Measurements from ENCODE around the gene CNTN1.
"Not testable (repeated sequence)": the region's sequence is repeated elsewhere in the genome, so short reads cannot be mapped to it uniquely, and the experiment has no call there.

CNTN1 gene

DNA sequence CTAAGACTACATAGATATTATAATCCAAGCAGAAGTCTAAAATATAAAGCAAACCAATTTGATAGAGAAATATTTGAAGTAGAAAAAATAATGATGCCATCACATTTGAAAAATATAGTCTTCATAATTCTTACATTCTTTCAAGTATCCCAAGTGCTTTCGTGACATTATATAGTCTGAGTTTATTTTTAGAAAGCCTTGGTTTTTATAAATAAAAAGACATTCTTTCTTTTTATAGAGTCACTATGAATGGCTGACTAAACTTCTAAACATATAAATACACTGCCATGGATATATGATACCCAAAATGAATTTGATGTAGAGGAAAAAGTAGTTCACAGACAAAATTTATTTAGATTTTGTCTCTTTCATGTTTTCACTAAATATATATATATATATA lies 360.8 kb downstream of the CNTN1 start:
- no peak for DNase-seq

DNA sequence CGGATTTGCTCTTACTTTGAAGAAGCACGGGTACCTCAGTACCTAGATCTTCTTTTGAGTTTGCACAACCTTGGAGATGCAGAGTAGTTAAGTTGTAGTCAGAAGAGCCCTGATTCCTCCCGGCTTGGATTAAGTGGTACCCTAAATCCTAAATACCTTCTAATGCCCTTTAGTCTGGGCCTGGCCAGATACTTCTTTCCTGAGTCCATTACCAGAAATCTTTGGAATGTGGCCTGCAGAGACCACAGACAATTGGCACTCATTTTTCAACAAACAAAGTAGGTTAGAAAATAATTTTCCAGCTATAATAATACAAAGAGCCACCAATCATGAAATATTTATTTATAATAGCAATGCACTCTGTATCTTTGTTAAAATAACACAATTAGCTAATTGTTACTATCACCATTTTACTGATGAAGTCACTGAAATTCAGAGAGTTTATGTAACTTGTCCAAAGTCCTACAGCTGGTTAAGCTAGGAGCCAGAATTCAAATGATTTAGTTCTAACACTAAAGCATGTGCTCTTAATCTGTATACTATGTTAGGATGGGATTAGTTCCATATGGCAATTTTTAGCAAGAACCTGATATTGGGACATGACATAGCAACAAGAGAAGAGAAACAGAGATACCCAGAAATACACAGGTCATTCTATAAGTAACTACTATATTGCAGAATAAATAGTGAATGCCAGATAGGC lies 363.8 kb downstream of the CNTN1 start:
- DNase-seq = no peak

DNA sequence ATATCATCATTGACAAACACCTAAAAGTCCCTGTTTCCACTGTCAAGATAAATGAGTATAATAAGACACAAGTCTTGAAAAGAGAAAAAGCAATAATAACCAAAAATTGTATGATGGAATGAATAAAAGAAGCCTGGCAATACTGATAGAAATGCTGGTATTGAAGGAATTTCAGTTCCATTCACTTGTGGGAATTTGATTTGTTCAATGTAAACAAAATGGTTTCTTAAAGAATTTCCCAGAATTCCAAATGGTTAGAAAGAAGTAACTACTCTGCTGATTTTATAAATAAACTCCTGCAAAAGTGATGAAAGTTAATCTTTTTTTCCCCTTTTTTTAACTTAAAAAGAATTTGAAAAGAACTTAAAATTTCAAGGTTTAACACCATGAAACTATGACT lies 366.0 kb downstream of the CNTN1 start:
- DNase-seq = no peak

DNA sequence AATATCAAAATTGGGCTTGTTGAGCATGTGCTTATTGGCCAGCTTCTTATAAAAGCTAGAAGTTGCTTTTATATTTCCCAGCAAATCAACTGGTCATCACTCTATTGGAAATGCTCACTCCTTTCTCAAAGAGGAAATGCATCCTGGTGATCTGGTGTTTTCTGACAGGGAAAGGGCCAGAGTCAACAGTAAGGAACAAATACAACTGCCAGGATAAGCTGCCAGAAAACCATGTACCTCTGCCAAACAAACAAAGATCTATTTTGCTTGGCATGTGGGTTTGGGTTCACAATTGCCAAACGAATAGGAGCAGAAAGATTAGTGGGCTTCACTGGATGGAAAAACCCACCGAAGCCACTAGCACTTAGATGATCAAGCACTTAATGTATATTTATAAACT lies 369.0 kb downstream of the CNTN1 start:
- DNase-seq = no peak

DNA sequence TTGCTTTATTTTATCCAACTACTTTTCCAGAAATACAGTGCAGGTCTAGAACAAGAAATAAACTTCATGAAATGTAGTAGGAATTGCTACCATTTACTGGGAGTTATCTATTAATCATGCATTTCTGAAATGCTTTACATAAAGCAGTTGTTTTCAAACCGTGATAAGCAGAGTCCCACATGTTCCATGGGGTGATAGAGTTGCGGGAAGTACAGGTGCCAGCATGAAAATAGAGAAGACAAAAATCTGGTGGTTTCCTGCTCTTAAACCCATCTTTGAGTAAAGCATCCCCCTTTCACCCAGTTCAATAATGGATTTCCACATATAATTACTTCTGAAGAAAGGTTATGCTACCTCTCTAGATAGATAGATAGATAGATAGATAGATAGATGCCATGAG lies 372.2 kb downstream of the CNTN1 start:
- DNase-seq = no peak

DNA sequence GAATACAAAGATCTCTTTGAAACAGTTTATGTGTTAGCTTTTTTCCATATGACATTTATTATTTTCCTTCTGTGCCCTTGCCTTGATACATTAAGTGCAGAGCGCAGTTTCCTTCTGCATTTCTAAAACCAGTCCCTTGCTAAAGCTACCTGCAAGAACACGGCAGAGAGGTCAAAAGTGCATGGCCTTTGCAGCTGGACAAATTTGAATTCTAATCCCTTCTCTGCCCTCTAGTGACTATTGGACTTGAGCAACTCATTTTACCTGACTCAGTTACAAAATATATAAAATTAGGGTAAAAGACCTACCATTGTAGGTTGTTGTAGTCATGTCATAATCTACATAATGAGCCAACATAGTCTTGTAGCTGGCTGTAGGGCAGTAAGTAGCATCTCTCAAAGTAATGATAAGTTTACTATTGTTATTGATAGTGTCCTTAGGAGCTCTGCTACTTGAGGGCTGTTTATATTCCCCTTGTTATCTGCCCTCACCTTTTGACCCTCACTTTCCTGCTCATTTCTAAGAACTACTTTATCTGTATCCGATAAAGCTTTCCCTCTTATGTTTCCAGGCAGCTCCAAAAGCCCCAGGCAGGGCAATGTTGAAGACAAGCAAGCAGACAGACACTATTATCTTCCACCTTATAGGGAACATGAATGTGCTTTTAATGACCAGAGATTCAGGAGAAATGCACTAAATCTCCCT lies 375.9 kb downstream of the CNTN1 start:
- no peak for DNase-seq

DNA sequence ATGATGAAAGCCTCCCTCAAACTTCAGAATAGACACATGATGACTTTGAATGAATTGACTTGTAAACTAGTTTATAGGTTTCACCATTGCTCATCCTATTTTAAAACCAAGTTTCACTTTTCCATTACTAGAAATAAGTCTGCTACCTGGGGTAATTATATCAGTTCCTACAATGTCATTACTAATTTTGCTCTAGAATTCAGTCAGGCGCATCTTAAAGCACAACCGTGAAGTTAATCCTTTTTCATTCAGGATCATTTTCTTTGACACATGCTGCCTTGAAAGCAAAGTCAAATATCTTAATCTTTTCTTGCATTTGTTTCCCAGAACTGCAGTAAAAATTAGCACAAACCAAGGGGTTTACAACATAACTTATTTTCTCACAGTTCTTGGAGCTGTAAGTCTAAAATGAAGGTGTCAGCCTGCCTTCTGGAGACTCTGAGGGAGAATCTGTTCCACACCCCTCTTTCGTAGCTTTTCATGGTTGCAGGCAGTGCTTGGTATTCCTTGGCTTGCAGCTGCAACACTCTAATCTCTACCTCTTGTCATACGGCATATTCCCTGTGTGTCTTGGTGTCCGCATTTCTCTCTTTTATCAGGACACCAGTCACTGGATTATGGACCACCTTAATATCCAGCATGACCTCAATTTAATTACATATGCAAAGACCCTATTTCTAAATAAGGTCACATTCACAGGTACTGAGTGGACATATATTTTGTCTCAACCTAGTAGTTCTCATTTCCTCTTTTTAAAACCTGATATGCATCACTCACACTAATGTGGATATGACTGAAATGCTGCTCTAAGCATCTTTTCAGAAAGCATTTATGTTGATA lies 381.6 kb downstream of the CNTN1 start:
- no peak for DNase-seq

DNA sequence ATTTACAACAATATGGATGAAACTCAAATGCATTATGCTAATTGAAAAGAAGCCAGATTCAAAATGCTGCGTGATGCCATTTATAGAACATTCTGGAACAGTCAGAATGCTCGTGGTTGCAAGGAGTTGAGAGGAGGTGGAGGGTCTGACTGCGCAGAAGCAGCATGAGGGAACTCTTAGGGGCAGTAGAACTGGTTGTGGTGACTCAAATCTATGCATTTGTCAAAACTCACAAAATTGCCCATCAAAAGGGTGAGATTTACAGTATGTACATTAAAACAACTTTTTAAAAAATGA lies 382.2 kb downstream of the CNTN1 start:
- no peak for DNase-seq

DNA sequence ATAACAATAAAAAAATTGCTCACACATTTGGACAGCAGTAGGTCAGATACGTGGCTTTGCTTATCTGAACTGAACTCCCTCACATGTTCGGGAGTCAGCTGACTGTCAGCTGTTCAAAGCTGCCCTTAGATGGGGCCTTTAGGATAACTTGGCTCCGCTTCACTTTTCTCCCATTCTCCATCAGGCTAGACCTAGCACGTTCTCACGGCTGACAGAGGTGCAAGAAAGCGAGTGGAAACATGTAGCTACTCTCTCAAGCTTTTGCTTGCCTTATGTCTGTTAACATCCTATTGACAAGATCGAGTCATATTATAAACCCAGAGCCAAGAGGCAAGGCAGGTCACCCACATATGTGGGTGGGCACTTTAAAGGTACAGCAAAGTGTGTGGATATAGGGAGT lies 383.9 kb downstream of the CNTN1 start:
- DNase-seq = no peak

DNA sequence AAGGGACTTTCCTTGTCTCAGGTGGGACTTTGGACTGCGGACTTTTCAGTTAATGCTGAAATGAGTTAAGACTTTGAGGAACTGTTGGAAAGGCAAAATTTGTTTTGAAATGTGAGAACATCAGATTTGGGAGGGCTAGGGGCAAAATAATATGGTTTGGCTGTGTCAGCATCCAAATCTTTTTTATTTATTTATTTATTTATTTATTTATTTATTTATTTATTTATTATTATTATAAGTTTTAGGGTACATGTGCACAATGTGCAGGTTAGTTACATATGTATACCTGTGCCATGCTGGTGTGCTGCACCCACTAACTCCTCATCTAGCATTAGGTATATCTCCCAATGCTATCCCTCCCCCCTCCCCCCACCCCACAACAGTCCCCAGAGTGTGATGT lies 389.0 kb downstream of the CNTN1 start:
- not testable (repeated sequence) for DNase-seq

DNA sequence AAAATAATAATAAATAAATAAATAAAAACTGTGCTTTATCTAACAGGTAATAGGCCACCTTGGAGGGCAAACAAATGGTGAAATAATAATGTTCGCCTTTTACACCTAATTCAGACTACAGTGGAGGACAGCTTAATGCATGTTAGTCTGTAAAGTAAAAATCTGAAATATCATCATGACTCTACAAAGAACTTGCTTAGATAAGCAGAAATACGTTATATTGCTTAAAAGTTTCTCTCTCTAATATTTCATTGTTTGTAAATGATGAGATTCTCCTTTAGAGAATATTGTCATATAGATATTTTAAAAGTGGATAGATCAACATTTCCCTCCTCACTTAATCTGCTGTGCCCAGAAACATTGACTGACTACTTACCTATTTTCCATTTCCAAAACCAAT lies 397.2 kb downstream of the CNTN1 start:
- DNase-seq = no peak

DNA sequence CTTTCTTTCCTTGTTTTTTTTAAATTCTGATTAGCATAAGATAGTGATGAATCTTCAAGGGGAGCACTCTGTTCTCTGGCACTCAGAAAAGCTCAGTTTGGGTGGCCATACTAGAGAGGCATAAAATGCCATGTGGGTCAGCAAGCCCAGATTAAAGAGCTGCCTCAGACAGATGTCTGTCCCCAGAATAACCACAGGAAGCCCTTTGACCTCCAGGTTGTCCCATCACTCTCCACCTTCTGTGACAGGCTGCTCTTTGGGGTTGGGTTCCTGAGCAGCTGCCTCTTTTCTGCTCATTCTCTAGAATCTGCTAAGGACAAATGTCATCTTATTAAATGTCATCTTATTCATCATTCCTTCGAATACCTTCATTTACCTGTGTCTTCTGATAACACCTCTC lies 399.9 kb downstream of the CNTN1 start:
- no peak for DNase-seq

DNA sequence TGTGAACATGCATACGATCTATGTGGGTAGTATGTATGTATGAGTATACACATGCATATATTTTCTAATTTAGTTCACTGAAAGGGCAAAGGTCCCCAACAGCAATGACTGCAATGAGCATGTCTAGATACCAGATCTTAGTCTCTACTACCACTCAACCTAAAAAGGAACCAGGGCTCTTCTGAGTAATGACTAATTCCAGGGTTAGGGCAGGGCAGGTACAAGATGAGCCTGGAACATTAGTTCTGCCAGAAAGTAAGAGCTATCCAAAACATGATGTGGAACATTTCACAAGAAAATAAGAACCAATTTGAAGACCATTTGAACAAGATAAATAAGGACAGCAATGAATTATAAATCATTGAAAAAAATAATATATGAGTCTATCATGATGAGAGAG lies 404.6 kb downstream of the CNTN1 start:
- DNase-seq = no peak

DNA sequence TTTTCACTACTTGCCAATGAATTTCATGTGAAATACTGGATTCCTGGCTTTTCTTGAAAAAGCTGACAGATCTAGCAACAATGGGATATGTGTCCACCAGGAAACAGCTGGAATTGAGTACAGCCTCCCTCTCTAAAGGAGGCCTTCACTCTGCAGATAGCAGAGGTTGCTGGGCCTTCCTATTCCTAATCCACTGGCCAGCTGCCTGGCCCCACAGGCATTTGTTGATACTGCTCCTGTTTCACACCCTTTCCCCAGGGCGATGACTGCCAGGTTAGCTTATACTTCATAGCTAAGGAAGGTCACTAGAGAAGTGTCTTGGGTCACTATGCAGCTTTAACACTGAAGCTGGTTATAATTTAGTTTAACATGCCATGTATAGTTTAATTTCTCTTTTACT lies 408.3 kb downstream of the CNTN1 start:
- DNase-seq = no peak

DNA sequence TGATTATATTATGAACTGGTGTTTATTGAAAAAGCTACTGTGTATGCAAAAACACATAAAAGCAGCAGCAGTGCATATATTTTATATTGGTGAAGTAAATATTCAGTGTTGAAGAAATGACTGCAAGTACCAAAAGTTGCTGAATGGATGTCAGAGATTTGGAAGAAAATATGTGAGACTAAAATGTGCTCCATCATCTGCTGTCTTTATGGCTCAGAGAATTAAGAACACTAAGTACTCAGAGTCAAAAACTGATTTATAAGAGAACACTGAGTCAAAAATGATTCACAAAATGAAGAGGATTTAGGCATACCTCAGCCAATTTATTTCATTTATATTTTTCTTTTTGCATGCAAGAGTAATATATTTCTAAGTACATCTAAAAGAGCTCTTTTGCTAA lies 409.6 kb downstream of the CNTN1 start:
- no peak for DNase-seq

DNA sequence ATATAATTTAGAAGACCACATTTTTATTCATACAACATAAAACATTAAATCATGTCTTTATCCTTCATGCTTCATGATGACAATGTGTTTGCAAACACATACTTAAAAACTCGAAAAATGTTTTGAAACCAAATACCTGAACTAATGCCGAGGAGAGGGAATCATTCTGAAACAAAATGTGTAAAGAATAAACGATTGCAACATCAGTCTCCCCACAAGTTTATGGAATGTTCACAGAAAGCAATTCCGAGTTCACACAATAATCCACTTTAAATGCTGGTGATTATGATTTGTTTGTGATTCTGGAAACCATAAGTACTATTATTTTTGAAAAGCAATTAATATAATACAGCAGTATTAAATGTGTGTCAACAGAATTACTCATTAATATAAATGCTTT lies 411.4 kb downstream of the CNTN1 start:
- DNase-seq = no peak

DNA sequence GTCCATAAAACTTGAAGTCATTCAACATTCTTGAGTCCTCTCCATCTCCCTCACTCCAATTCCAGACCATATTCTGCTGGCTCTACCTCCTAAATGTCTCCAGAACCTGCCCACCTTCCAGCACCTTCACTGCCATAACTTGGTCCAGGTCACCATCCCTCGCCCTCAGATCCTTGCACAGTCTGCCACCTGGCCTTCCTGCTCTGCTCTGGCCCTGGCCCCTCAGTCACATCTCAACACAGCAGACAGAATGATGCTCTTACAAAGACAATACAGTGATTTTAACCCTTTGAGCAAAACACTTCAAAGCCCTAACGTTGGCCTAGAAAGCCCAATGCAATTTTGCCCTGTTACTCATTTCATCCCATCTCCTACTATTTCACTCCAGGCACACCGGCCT lies 414.1 kb downstream of the CNTN1 start:
- no peak for DNase-seq

DNA sequence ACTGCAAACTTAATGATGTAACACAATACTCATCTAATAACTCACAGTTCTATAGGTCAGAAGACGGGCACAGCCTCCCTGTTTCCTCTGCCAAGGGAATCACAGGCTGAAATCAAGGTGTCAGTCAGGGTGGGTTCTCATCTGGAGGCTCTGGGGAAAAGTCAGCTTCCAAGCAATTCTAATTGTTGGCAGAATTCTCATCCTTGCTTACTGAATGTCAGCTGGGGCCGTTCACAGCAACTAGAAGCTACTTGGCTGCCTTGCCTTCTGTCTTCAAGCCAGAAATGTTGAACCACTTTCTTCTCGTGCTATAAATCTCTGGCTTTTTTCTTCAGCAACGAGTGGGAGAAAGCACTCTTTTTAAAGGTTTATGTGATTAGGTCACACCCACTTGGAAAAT lies 415.8 kb downstream of the CNTN1 start:
- DNase-seq = no peak

DNA sequence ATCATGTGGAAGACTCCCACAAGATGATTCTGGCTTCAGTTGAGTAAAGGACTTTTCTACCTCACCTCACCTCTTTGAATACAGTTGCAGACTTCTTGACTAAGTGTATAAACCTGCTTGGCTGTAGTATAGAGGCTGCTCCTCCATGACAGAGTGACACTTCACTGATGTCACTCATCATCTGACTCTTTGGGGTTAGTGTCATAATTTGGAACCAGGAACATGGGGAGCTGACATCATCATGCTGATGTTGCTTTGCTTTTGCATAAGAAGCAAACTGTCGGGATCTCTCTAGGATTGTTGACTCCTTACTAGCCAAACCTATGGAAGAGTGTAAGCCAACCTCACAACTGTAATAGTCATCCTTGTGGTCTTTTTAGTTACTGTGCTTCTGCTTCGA lies 420.7 kb downstream of the CNTN1 start:
- no peak for DNase-seq

DNA sequence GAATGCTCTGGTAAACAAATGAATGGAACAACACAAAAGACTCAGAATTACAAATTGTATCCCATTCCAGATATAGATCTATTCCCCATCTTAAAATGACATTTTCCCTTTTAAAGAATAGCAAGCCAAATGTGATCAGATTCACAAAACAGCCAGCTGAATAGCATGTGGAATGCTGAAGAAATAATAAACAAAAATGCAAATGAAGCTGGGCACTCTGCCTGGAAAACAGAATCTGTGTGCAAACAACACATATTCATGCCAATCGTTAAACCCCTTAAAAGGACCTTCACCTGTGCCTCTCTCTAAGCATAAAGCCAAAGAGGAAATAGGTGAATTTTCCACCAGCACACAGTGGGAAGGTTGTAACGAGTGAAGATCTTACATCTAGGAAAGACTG lies 428.0 kb downstream of the CNTN1 start:
- DNase-seq = peak in 1 of 2 experiments; percentile 2

DNA sequence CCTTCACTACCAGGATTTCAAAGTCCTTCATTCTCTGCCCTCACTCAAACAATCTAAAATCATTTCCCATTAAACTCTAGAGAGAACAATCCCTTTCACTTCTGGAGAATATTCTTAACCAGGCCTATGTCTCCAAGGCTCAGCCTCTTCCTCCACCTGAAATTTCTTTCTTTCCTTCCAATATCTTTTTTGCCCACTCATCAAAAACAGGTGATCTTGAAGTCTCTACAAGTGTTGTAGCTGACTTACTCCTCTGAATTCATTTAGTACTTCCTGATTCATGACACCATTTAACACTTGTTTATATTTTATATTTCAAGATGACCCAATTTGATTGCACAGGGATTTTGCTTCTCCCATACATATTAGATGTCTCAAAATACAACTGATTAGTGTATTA lies 429.1 kb downstream of the CNTN1 start:
- DNase-seq = no peak
